ENCODE results near the gene ZKSCAN2. TPM values are rescaled to one million over a fixed set of nuclear protein-coding genes. Genes with fewer than 3 reads are reported as not detected.

Gene ZKSCAN2
- polyA plus RNA-seq, 3 donors: 0.44 to 0.79 (median 0.56) TPM

GRCh38 chr16:25265968-25266367 lies 8.3 kb upstream of the ZKSCAN2 start:
- peaks cover 38% of the 10 kb centered on the region for H3K79me2 ChIP-seq (ENCODE audit: insufficient read depth, low read length)
- no peak for DNase-seq
- H3K9me3 ChIP-seq (replicated peaks in 1 of 2; ENCODE audit: control insufficient read depth in 1 of 2, insufficient read depth in 1 of 2, low read length in 2 of 2): no peaks in the 10 kb centered on the region
- no peak overlapping the region for H2AFZ ChIP-seq (ENCODE audit: insufficient read depth, low read depth, low read length, poor library complexity, severe bottlenecking)
- no peaks in the 10 kb centered on the region for H3K4me1 ChIP-seq (ENCODE audit: control insufficient read depth in 1 of 2, insufficient read depth in 2 of 2, low read length in 2 of 2)
- Mint-ChIP-seq H3K36me3 (peaks cover 26 to 53% of the 10 kb centered on the region in 2 donors), H3K27me3 (ENCODE audit: low read depth in 3 of 3) (no peaks in the 10 kb centered on the region), H3K9me3 (no peaks in the 10 kb centered on the region), H3K4me3 (no peak overlapping the region), H3K27ac (peak overlapping the region in 1 of 7 donors; percentile 18), H3K4me1 (peaks cover 7% of the 10 kb centered on the region)
- no peak overlapping the region for H3K4me3 ChIP-seq (replicated peaks in 1 of 3; ENCODE audit: low read depth in 2 of 3, low read length in 3 of 3)
- intact Hi-C loops (cut with micrococcal nuclease): no loop called here
- H3K4me2 ChIP-seq (replicated peaks; ENCODE audit: extremely low read depth, low read length, poor library complexity, severe bottlenecking): no peak overlapping the region
- H3K27ac ChIP-seq (ENCODE audit: low read depth in 1 of 2, low read length in 2 of 2): no peak overlapping the region
- TF ChIP-seq, protein P1, sequence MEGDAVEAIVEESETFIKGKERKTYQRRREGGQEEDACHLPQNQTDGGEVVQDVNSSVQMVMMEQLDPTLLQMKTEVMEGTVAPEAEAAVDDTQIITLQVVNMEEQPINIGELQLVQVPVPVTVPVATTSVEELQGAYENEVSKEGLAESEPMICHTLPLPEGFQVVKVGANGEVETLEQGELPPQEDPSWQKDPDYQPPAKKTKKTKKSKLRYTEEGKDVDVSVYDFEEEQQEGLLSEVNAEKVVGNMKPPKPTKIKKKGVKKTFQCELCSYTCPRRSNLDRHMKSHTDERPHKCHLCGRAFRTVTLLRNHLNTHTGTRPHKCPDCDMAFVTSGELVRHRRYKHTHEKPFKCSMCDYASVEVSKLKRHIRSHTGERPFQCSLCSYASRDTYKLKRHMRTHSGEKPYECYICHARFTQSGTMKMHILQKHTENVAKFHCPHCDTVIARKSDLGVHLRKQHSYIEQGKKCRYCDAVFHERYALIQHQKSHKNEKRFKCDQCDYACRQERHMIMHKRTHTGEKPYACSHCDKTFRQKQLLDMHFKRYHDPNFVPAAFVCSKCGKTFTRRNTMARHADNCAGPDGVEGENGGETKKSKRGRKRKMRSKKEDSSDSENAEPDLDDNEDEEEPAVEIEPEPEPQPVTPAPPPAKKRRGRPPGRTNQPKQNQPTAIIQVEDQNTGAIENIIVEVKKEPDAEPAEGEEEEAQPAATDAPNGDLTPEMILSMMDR (IDR thresholded peaks at IDR 0.05): no peak
- H3K27me3 ChIP-seq (ENCODE audit: control insufficient read depth in 2 of 2, insufficient read depth in 2 of 2, low read length in 2 of 2): no peaks in the 10 kb centered on the region
- H3K9ac ChIP-seq (ENCODE audit: insufficient read depth, low read length, poor library complexity, severe bottlenecking): no peak overlapping the region
- WGBS (ENCODE audit: insufficient coverage): no CpG with 5 or more reads among the region's 2 CpGs
- peaks cover 0 to 45% of the 10 kb centered on the region in 2 donors for H3K36me3 ChIP-seq (replicated peaks in 1 of 2; ENCODE audit: control insufficient read depth in 1 of 2, insufficient read depth in 2 of 2, low read length in 2 of 2)
- H4K20me1 ChIP-seq (ENCODE audit: insufficient read depth, low read length): peaks cover 97% of the 10 kb centered on the region

DNA sequence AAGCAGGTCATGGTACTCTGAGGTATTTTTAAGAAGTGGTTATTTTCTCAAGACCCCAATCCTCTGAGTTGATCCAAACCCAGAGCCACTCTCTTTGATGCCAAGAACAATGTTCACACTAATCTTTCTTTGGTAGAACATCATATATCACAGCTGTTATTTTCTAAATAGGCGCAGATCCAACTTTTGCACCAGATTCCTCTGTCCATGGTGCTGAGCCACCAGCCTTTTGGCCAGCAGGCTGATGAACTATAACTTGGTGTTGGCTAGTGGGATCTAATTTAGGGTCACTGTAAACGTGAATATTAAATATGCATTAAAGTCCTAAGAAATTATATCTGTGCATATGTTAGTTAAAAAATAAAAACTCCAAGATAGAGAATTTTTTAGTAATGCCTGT lies 7.0 kb upstream of the ZKSCAN2 start:
- no peaks in the 10 kb centered on the region for H3K9me3 Mint-ChIP-seq
- Histone ChIP-seq H3K36me3 (replicated peaks in 1 of 2; ENCODE audit: control insufficient read depth in 1 of 2, insufficient read depth in 2 of 2, low read length in 2 of 2) (peaks cover 0 to 35% of the 10 kb centered on the region in 2 donors), H3K4me2 (replicated peaks; ENCODE audit: extremely low read depth, low read length, poor library complexity, severe bottlenecking) (no peak overlapping the region), H2AFZ (ENCODE audit: insufficient read depth, low read depth, low read length, poor library complexity, severe bottlenecking) (no peak overlapping the region), H3K9me3 (replicated peaks in 1 of 2; ENCODE audit: control insufficient read depth in 1 of 2, insufficient read depth in 1 of 2, low read length in 2 of 2) (no peaks in the 10 kb centered on the region), H3K27ac (ENCODE audit: low read depth in 1 of 2, low read length in 2 of 2) (no peak overlapping the region), H3K9ac (ENCODE audit: insufficient read depth, low read length, poor library complexity, severe bottlenecking) (no peak overlapping the region), H3K27me3 (ENCODE audit: control insufficient read depth in 2 of 2, insufficient read depth in 2 of 2, low read length in 2 of 2) (no peaks in the 10 kb centered on the region), H3K4me1 (ENCODE audit: control insufficient read depth in 1 of 2, insufficient read depth in 2 of 2, low read length in 2 of 2) (no peaks in the 10 kb centered on the region), H4K20me1 (ENCODE audit: insufficient read depth, low read length) (peaks cover 97% of the 10 kb centered on the region), H3K4me3 (replicated peaks in 1 of 3; ENCODE audit: low read depth in 2 of 3, low read length in 3 of 3) (no peak overlapping the region), H3K79me2 (ENCODE audit: insufficient read depth, low read length) (peaks cover 51% of the 10 kb centered on the region)
- H3K27me3 Mint-ChIP-seq (ENCODE audit: low read depth in 3 of 3): no peaks in the 10 kb centered on the region
- H3K4me1 Mint-ChIP-seq: peaks cover 12% of the 10 kb centered on the region
- intact Hi-C loops (cut with micrococcal nuclease): no loop called here
- H3K4me3 Mint-ChIP-seq: no peak overlapping the region
- TF ChIP-seq, protein P1 (IDR thresholded peaks at IDR 0.05): no peak
- no peak for DNase-seq
- H3K36me3 Mint-ChIP-seq: peaks cover 28 to 48% of the 10 kb centered on the region in 2 donors
- WGBS (ENCODE audit: insufficient coverage): no CpG with 5 or more reads among the region's 2 CpGs
- no peak overlapping the region for H3K27ac Mint-ChIP-seq

Measured in CD14-positive monocyte (primary cell).